C1 segment of cervical spinal cord (tissue), 14 donors: ENCODE results near the gene ACAD8.
A peak's percentile ranks its signal among the peaks of the same experiment; 100 is the strongest.

Experiments
- DNase-seq, 14 donors: peaks; one replicate each; lab custom pipeline; 2025; lab: John Stamatoyannopoulos, UW

Gene ACAD8

DNA sequence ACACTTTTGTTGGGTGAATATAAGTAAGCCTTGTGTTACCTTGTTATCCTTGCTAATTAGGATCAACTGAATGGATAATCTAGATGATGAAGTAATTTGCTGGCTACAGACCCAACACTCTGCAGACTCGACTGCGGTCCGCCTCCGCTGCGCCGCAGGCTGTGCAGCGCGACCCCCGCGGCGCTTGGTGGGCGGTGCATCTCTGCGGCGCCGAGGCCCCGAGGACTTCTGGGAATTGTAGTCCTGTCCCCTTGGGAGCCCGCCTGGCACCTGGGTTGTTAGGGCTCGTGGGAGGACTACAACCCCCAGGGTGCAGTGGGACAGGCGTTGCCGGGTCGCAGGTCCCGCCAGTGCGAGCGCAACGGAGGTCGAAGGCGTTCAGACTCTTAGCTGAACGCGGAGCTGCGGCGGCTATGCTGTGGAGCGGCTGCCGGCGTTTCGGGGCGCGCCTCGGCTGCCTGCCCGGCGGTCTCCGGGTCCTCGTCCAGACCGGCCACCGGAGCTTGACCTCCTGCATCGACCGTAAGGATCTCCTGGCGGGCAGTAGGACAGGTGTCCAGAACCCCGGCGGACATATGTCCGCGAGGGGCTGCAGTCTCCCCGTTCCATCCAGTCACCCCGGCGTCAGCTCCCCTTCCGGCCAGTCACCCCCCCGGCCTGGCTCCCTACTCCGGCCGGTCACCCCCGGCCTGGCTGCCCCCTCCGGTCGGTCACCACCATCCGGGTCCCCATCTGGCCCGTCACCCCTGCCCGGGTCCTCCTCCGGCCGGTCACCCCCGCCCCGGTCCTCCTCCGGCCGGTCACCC lies at the start of gene ACAD8, which contains the start of gene THYN1:
ACAD8 (plus strand) TSS at position 381 of the 806 bp plus-strand sequence; CDS start at position 414, 33 bp downstream.
THYN1 (minus strand) TSS at position 165 of the 806 bp plus-strand sequence. CDS start 470 bp downstream, outside the sequence.
- DNase-seq = peak; percentile 69 to 96 (median 92)

DNA sequence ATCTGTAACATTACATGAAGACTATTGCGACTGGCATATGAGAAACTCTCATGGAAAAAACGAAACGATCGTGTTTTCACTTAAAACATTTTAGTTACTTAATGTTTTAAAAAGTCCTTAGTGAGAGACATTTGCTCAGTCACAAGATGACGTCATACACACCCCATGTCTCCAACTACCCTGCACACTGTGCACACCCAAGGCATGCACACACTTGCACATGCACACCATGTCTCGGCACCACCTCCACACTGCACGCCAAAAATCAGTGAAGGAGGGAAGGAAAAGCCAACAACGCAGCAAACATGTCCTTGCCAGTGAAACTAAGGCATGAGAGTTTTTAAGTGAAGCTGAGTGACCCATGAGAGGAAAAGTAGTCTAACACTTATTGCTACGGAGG lies 47.6 kb upstream of the ACAD8 start:
- no peak for DNase-seq

DNA sequence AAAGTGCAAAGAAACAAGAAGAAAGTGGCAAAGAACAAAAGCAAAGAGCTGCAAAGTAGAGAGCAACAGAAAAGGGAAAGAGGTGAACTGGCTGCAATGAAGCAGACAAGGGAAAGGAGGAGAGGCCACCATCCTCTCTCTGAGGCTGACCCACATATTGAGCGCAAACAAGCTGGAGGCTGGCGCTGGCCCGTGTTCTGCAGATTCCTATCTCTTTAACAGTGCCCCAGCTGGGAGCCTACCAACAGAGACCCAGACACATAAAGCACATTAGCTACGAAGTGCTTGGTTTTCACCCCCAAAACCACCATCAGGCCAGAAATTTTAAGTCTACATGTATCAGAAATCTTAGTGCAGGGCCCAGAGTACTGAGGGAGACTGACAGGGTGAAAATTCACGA lies 47.2 kb upstream of the ACAD8 start:
- DNase-seq = no peak

DNA sequence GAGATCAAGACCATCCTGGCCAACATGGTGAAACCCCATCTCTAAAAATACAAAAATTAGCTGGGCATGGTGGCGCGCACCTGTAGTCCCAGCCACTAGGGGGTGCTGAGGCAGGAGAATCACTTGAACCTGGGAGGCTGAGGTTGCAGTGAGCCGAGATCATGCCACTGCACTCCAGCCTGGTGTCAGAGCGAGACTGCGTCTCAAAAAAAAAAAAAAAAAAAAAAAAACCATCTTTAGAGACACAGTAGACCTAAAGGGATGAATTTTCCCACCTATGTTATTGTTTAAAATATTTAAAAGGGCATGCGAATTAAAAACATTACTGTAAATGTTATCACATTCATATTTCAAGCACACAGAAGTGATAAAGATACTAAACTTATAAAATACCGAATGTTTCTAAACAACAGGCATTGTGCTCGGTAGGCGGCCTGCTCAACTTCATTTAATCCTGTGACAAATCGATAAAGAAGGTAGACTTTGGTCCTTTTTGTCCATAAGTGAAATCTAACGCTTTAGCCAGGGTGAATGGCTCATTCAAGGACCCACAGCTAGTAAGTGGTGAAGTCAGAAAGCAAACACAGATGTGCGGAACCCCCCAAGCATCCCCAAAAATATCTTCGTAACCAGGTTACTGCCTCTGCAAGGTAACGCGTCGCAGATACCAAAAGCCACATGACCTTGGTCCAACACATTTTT lies 45.7 kb upstream of the ACAD8 start:
- DNase-seq = no peak

DNA sequence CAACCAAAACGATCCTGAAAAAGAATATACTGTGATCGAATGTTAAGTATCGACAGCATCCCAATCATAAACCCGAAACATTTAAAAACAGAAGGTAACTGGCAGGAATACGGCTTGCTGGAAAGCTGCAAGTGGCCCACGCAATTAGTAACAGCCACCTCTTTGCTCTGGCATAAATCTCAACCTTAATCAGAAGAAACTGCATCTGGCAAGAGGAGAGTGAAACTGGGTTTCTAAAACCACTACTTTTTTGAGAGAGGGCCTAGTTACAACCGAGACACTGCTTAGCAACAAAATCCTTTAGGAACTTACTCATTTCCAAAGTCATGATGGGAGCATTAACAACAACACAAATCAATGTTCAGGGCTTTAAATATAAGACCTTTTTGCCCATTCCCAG lies 37.5 kb upstream of the ACAD8 start:
- DNase-seq = no peak

DNA sequence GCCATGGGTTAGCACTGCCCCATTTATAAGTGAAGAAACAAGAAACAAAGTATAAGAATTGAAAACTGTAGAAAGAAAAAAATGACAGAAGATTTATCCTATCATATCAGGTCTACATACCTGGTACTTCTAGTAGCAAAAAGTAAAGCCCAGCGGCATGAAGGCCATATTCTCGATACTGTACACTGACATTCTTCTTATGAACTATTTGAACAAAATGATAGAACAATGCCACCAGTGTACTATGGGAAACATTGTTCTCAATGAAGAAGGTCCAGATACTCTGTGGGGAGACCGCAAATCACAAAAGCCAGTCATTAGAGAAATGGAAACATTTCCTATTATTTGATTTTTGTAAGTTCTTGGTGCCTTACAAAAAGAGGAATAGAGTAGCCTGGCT lies 36.6 kb upstream of the ACAD8 start:
- no peak for DNase-seq

DNA sequence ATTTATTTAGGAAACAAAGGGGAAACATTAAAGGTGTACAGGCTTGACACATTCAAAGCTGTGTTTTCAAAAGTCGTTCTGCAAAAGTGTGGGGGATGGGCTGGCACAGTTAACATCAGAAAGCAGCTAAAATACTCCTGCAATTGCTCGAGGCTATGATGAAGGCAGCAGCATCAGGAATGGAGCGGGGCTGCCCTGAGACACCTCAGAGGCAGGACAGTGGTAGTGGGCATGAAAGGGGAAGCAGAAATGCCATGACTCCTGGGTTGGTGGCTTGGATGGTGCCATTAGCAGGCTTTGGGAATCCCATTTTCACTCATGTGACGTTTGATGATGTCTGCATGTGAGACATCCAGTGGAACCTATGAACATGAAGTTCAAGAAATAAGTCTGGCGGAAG lies 30.2 kb upstream of the ACAD8 start:
- DNase-seq = no peak

DNA sequence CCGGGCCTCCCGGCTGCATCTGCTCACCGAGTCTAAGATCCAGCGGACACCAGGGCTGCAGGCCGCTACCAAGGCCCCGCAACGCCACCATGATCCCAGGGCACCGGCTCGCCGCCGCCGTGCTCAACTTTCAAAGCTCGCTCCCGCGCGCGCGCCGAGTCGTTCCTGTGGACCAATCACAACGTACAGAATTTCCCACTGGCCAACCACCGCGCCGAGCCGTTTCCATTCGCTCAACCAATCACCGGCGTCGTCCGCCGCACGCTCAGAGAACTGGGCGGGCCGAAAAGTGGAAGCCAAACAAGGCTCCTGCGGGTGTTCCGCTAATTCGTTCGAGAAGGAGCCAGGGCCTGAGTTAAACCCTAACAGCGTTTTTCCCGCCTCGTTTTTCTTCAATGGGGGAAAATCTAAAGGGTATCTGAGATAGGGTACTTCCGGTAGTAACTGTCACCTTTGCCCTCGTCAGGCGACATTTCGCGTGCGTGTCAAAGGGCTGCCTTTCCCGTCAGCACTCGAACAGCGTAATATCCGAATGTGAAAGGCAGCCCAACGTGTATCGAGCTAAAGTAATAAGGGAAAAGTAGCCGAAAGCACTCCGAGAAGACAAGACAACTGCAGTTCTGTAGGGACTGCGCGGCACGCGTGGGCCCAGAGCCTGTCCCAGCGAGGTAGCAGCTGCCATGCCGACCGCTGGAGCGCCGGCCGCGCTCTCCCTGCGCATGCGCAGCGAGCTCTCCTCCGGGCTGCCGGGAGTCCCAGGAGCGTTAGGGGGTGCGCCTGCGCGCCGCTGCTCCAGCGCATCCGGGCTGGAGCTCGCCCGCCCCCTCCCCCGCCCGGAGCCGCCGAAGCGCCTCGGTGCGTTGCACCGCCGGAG lies 29.3 kb upstream of the ACAD8 start, which contains the start of the genes NCAPD3 and VPS26B:
NCAPD3 (minus strand) TSS at position 132 of the 874 bp plus-strand sequence; CDS start at position 91, 41 bp downstream.
VPS26B (plus strand) TSS at position 836 of the 874 bp plus-strand sequence. CDS start 452 bp downstream, outside the sequence.
- DNase-seq = peak; percentile 62 to 96 (median 93)

DNA sequence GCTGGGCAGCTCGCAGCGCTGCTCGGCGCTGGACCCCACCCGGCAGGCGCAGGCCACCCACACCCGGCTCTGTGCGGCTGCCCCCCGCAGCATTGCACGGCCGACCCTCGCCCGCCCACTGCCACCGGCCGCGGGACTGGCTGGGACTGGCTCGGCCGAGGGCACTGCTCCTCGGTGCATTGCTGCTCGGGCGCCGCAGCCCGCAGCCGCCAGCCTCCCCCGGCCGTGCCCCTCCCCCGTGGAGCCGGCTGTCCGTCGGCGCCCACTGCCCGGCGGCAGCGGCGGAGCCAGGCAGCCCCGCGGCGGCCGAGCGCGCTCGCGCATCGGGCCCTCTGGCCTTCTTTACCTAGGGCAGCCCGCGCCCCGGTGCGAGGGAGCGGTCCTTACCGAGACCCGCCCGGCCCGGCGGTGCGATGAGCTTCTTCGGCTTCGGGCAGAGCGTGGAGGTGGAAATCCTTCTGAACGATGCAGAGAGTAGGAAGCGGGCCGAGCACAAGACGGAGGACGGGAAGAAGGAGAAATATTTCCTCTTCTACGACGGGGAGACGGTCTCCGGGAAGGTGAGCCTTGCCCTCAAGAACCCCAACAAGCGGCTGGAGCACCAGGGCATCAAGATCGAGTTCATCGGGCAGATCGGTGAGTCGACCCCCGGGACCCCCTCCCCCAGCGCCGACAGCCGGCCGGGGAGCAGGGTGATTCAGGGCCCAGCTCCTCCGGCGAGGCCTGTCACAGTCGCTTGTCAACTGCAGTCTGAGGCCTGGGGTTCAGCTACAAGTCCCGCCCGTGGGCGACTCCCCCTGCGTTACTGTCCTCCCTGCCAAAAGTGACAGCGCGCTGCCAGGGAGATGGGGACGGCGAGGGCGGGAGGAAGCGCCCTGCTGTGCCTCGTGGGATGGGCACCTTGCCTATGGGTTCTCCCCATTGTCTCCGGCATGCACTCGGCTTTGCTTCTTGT lies 28.4 kb upstream of the ACAD8 start:
- peak in 13 of 14 donors; percentile 18 to 77 (median 53) for DNase-seq

DNA sequence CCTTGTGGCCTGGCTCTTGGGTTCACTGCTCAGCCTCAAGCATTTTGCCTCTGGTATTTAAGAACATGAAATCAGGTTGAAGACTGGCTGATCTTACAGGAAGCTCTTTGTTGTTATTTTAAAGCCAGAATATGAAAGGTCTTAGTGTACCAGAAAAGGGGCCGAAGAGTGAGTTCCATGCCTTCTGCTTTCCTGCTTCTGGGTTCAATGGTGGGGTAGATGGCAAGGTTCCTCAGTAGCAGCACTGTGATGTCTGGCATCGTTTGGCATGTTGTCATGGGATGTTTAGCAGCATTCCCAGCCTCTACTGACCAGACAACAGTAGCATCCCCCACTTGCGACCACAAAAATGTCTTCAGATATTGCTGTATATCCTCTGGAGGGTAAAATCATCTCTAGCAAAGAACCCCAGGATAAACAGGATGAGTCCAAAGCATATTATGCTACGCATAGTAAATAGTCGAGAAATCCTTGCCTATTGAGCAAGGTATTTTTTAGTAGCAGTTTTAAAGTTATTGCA lies 26.5 kb upstream of the ACAD8 start:
- DNase-seq = no peak

DNA sequence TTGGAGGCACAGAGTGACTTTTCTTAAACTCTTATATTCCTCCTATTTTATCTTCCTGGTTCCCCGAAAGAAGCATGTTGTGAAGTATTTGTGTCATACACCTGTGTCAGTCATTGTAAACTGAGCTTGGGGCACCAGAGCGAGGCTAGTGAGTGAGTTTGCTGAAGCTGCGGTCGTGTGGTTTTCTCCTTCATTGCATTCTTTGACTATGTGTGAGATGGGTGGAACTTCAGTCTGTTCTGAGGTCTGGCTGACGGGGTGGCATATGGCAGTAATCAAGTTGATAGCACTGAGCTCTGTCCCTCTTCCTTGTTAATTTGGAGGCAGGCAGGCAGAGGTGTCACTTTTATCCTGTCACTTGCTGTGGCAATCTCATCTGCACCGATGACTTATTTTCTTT lies 24.7 kb upstream of the ACAD8 start:
- DNase-seq = no peak

DNA sequence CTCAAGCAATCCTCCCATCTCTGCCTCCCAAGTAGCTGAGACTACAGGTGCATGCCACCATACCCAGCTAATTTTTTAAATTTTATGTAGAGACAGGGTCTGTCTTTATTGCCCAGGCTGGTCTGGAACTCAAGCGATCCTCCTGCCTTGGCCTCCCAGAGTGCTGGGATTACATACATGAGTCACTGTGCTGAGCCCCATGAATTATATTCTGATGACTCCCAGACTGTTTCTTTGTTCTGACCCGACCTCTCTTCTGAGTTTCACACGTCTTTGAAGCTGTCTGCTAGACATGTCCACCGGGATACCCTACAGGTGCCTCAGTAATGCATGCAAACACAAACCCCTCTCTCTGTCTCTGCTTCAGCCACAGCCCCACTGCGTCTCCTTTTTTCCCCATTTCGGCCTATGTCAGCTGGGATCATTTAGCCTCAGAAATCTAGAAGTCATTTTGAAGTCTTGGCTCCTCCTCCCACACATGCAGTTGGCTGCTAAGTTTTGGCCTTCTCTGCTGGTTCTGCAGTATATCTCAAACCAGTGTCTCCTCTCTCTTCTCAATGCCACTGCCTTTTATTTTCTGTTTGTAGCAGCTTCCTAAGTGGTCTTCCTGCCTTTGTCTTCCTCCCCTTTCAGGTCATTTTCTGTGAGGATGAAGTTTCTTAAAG lies 24.1 kb upstream of the ACAD8 start:
- DNase-seq = no peak

DNA sequence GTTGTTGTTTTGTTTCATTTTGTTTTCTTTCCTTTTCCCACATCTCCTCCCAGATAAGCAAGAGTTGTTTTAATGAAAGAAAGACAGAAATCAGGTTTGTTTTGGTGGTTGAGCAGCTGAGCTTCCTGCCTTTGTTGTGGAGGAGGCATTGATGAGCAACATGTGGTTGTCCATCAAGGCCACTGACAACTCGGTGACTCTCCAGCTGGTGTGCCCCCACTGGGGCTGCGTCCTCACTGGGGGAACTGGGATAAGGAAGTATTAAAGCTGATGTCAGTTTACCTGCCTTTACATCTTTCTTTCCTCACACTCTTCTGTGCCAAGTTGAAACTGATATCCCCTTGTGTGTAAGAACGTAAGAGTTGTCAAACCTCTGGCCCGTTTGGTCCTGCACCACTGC lies 23.0 kb upstream of the ACAD8 start:
- DNase-seq = no peak

DNA sequence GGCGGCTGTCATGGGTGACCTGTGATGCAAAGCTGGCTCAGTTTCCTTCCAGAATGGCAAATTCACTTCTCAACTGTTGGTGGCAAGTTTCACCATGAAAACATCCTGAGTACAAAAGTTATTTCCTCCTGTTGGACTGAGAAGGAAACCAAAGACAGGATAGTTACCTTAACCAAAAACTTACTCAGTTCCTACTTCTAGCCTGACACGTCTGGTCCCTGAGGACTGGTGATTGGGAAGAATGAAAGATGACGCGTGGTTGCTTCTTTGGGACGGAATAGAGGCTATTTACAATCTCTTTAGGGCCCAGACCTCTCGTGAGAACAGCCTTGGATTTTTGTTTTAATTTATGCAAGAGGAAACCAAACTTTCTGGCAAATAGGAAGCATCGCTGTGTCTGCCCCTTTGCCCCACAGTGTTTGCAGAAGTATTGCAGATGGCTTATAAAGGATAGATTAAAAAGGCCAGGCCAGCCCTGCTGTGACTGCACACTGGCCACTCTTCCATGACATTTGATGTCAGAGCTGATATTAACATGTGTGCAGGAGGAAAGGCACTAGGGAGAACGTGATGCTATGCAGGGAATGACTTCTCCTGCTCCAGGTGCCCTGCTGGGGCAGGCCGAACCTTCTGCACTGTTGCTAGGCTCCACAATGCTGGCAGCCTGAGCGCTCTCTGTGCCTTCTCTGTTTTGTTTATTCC lies 21.3 kb upstream of the ACAD8 start:
- DNase-seq = no peak

DNA sequence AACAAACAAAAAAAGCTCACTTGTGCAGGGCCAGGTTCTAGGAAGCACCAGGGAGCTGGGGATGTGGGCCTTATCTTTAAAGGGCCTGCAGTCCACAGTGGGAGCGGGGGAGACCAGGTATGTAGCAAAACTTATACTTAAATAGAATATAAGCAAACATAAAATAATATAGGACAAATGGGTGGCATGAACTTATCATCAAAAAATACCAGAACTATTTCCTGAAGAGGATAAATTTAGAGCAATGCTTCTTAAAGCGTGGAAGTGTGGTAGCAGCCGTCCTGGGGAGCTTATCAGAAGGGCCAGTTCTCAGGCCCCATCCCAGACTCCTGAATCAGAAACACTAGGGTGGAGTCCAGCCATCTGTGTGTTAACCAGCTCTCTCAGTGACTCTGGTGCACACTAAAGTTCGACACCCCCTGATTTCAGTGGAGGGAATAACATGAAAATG lies 19.6 kb upstream of the ACAD8 start:
- no peak for DNase-seq

DNA sequence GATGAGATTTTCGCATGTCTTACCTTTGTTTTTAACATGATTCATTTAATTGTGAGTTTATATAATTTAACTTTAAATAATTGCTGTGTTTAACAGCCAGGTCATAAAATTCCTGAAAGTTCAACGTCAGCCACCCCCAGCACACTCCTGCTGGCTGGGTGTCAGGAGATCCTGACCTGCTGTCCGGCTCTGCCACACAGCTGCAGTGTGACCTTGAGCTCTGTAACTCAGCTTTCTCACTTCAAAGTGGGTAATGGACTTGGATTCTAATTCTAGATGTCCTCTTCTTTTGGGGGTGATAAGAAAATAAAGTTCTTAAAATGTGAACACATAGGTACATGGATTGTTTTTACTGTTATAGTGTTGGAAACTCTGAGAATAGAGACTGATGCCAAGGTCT lies 18.0 kb upstream of the ACAD8 start:
- DNase-seq = no peak

DNA sequence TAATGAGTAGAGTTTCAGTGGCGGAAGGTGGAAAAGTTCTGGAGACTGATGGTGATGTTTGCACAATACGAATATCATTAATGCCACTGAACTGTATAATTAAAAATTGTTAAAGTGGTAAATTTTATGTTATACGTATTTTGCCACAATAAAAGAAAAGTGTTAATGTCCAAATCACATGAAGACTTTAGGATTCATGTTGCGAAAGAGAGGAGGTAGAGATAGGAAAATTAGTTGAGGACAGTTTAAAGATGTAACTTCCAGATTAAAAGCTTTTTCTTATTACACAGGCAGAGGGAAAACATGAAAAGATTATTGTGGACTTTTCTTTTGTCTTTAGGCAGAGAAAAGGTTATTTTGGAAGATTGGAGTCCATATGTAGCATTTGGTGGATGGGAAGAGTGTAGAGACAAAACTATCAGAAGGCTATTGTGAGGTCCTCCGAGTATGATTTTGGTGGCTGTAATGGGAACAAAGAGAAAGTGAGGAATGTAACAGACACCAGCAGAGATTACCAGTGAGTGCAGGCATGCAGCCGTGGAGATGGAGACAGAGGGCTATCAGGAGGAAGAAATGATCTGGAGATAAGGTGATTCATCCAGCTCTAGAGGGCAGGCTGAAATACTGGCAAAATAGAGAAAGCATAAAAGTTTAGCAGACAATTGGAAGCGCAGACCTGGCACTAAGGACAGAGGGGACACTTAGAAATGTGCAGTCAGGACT lies 16.4 kb upstream of the ACAD8 start:
- DNase-seq = no peak

DNA sequence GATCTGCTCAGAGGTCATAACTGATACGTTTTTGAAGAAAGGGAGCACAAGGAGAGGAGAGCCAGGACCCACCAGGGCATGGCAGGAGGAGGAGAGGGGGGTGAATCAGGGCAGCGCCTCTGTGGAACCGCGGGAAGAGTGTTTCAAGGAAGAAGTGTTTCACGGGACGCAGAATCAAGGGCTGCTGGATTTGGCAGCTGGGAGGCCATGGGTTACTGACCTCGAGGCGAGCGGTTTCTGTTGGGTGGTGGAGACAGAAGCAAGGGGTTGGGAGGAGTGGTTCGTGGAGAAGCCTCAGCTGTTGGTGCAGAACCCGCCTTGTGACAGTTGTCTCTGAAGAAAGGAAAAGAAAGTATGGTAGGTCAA lies 15.8 kb upstream of the ACAD8 start:
- DNase-seq = no peak
